K562 (cell line): ENCODE measurements around the gene BLVRA. TPM values are rescaled to one million over a fixed set of nuclear protein-coding genes. Genes with fewer than 3 reads are reported as not detected.

ENCODE experiments used
- ATAC-seq: fragments of 200-7000 bp; cut with Tn5 transposase; 3 replicates; pipeline ENCODE4 v1.9.1; 2020; ENCODE audit warnings: moderate library complexity
- BruUV-seq: library from RNA; stranded (reverse); fragments of 400-500 nt; replicated peaks from 2 replicates; lab custom pipeline; 2021; lab: Mats Ljungman, UMichigan
- CTCF ChIA-PET: fragments of 300-600 bp; formaldehyde crosslinking; extraction: SDS; loops from one replicate; lab custom pipeline; 2021; ENCODE audit warnings: low intra/inter-chr PET ratio; lab: Yijun Ruan, JAX
- POLR2A ChIA-PET: fragments of 300-600, 350-650 bp; sonication (Branson Sonifier 250); formaldehyde crosslinking; extraction: SDS; loops from one replicate; lab custom pipeline; 2021; ENCODE audit warnings: antibody characterized with exemption, inconsistent platforms; lab: Yijun Ruan, JAX
- DNase-seq, 4 experiments: peaks; one replicate each; pipeline versions ENCODE4 v3.0.0 to v3.0.0-alpha.2; 2011 to 2018; ENCODE audit warnings: low spot score in 3 of 4, mixed read lengths in 3 of 4; ENCODE audit errors: extremely low read depth in 1 of 4
- FAIRE-seq: peaks from 2 replicates; lab custom pipeline; 2011; peaks lifted over from hg19 to GRCh38; lab: Jason Lieb, UNC
- H2AFZ ChIP-seq: 2 replicates; pipeline ENCODE4 v1.6.0; 2011; ENCODE audit warnings: low read depth, low read length, control low read depth, inconsistent platforms
- H3K27ac ChIP-seq: fragments of 200-600 bp; 3 replicates; pipeline ENCODE4 v1.8.0; 2011; ENCODE audit warnings: low read depth, mild to moderate bottlenecking, control low read depth, inconsistent platforms, low read length, moderate library complexity, mixed read lengths; ENCODE audit errors: extremely low read depth
- H3K27me3 ChIP-seq, 2 experiments: fragments of 300-600 bp in 1 of 2; 2 replicates in 1 of 2; 3 replicates in 1 of 2; pipeline versions ENCODE4 v1.6.0 to v1.8.0; 2011; ENCODE audit warnings: inconsistent platforms in 2 of 2, low read length in 2 of 2, mild to moderate bottlenecking in 1 of 2, mixed read lengths in 1 of 2, moderate library complexity in 1 of 2; ENCODE audit not compliant: control insufficient read depth in 2 of 2, insufficient read depth in 2 of 2
- H3K36me3 ChIP-seq: fragments of 300-600 bp; 3 replicates; pipeline ENCODE4 v1.8.0; 2011; ENCODE audit warnings: mild to moderate bottlenecking, low read length, inconsistent platforms; ENCODE audit not compliant: control insufficient read depth, insufficient read depth
- H3K4me1 ChIP-seq, 2 experiments: fragments of 200-600 bp in 1 of 2; replicated peaks in 1 of 2; 2 replicates in 1 of 2; 3 replicates in 1 of 2; pipeline versions ENCODE4 v1.5.1 to v1.8.0; 2011; ENCODE audit warnings: inconsistent platforms in 2 of 2, low read length in 2 of 2, mild to moderate bottlenecking in 1 of 2, mixed read lengths in 1 of 2, moderate library complexity in 1 of 2; ENCODE audit not compliant: control insufficient read depth in 2 of 2, insufficient read depth in 2 of 2
- H3K4me2 ChIP-seq: 2 replicates; pipeline ENCODE4 v1.6.1; 2011; ENCODE audit warnings: low read length, control low read depth, inconsistent platforms, mixed read lengths; ENCODE audit not compliant: insufficient read depth
- H3K4me3 ChIP-seq: fragments of 200-600 bp; sonication (generic), shearing (Covaris generic); 2 replicates; pipeline ENCODE4 v1.5.1; 2016; ENCODE audit warnings: control low read depth, inconsistent platforms
- H3K79me2 ChIP-seq: fragments of 200-600 bp; 3 replicates; pipeline ENCODE4 v1.8.0; 2011; ENCODE audit warnings: low read length, inconsistent platforms; ENCODE audit not compliant: control insufficient read depth, insufficient read depth
- H3K9ac ChIP-seq, 2 experiments: 2 replicates each; pipeline versions ENCODE4 v1.6.0 to v1.6.1; 2011; ENCODE audit warnings: low read depth in 2 of 2, low read length in 2 of 2, control low read depth in 1 of 2, inconsistent platforms in 1 of 2, mild to moderate bottlenecking in 1 of 2, mixed read lengths in 1 of 2; ENCODE audit not compliant: insufficient read depth in 1 of 2
- H3K9me1 ChIP-seq: one replicate; pipeline ENCODE4 v1.6.0; 2011; ENCODE audit warnings: inconsistent platforms, mild to moderate bottlenecking, low read length, moderate library complexity; ENCODE audit not compliant: control insufficient read depth, insufficient read depth
- H3K9me3 ChIP-seq: replicated peaks from 2 replicates; pipeline ENCODE4 v1.5.1; 2011; ENCODE audit warnings: low read depth, low read length, inconsistent platforms; ENCODE audit not compliant: control insufficient read depth, insufficient read depth
- H4K20me1 ChIP-seq: replicated peaks from 2 replicates; pipeline ENCODE4 v1.6.1; 2011; ENCODE audit warnings: low read length, inconsistent platforms, mixed read lengths; ENCODE audit not compliant: control insufficient read depth, insufficient read depth
- CC2D1A ChIP-seq: fragments of 450-650 bp; IDR thresholded peaks from 2 replicates; pipeline ENCODE4 v1.6.1; 2017; ENCODE audit warnings: mild to moderate bottlenecking
- CREM ChIP-seq: IDR thresholded peaks from 2 replicates; pipeline ENCODE4 v1.6.1; 2014; ENCODE audit warnings: antibody characterized with exemption, low read depth
- CTCFL ChIP-seq: IDR thresholded peaks from 2 replicates; pipeline ENCODE4 v1.6.1; 2011; ENCODE audit warnings: borderline replicate concordance, low read depth, mild to moderate bottlenecking, moderate library complexity, low read length; ENCODE audit not compliant: insufficient read depth, poor library complexity, severe bottlenecking
- EGR1 ChIP-seq: fragments of 450-650 bp; conservative IDR thresholded peaks from 2 replicates; pipeline ENCODE4 v1.6.1; 2017; ENCODE audit warnings: mild to moderate bottlenecking
- FOXO4 ChIP-seq: fragments of 450-650 bp; formaldehyde crosslinking; IDR thresholded peaks from 2 replicates; pipeline ENCODE4 v1.4.0; 2020; ENCODE audit warnings: mild to moderate bottlenecking, moderate library complexity
- HMBOX1 ChIP-seq: sonication (generic); IDR thresholded peaks from 2 replicates; pipeline ENCODE4 v1.6.1; 2016
- KDM4B ChIP-seq, 2 experiments: fragments of 450-650 bp in 1 of 2; sonication (generic) in 1 of 2; IDR thresholded peaks; 2 replicates each; pipeline ENCODE4 v1.6.1; 2016 to 2017; ENCODE audit warnings: borderline replicate concordance in 2 of 2, antibody characterized with exemption in 1 of 2, low read depth in 1 of 2, mild to moderate bottlenecking in 1 of 2
- MAFG ChIP-seq: fragments of 450-650 bp; conservative IDR thresholded peaks from 2 replicates; pipeline ENCODE4 v1.6.1; 2016; ENCODE audit warnings: missing genetic modification characterization, missing compliant biosample characterization
- MAX ChIP-seq: sonication (generic); formaldehyde crosslinking; IDR thresholded peaks from 2 replicates; pipeline ENCODE4 v1.9.0; 2022; ENCODE audit warnings: mild to moderate bottlenecking, missing genetic modification reagents
- MCM7 ChIP-seq, 2 experiments: fragments of 450-650 bp; IDR thresholded peaks; 2 replicates each; pipeline ENCODE4 v1.6.1; 2016 to 2018
- NR2F6 ChIP-seq: fragments of 450-650 bp; formaldehyde crosslinking; IDR thresholded peaks from 2 replicates; pipeline ENCODE4 v1.4.0; 2020; ENCODE audit warnings: mild to moderate bottlenecking
- SFPQ ChIP-seq: fragments of 200-400 bp; formaldehyde crosslinking; IDR thresholded peaks from 2 replicates; pipeline ENCODE4 v1.6.1; 2017; ENCODE audit warnings: mild to moderate bottlenecking, low read depth, low read length, moderate library complexity
- SIN3B ChIP-seq: fragments of 450-650 bp; IDR thresholded peaks from 2 replicates; pipeline ENCODE4 v1.6.1; 2017; ENCODE audit warnings: low read depth, mild to moderate bottlenecking, moderate library complexity
- SMARCC2 ChIP-seq: fragments of 450-650 bp; IDR thresholded peaks from 2 replicates; pipeline ENCODE4 v1.6.1; 2017; ENCODE audit warnings: antibody characterized with exemption, moderate library complexity, mild to moderate bottlenecking, low read depth
- WHSC1 ChIP-seq: IDR thresholded peaks from one replicate; pipeline ENCODE4 v1.6.1; 2012; ENCODE audit warnings: low read length, control low read depth, inconsistent platforms
- ZNF121 ChIP-seq: sonication (generic); formaldehyde crosslinking; conservative IDR thresholded peaks from 2 replicates; pipeline ENCODE4 v1.8.0; 2022; ENCODE audit warnings: missing genetic modification reagents
- ZNF830 ChIP-seq: fragments of 250-450 bp; sonication (Bioruptor Pico); IDR thresholded peaks from 2 replicates; pipeline ENCODE4 v1.5.0; 2021; ENCODE audit warnings: mild to moderate bottlenecking
- WGBS: fragments of 100-300 bp; shearing (Covaris generic); methylation state at CpG from one replicate; pipeline ENCODE4 v1.1.6; 2016; ENCODE audit warnings: low coverage, mixed read lengths; ENCODE audit not compliant: insufficient coverage; ENCODE audit errors: missing lambda C conversion rate; 5-methylcytosine and 5-hydroxymethylcytosine counted together
- in situ Hi-C: fragments of 300-500 bp; cut with MboI; formaldehyde crosslinking; loops from 4 replicates; pipeline ENCODE4 v1.15.0; 2018; ENCODE audit warnings: inconsistent platforms, mixed read lengths
- intact Hi-C: fragments of 100-400 bp; cut with micrococcal nuclease; formaldehyde crosslinking; loops from 2 replicates; pipeline ENCODE4 v1.14.2; 2022
- polyA plus RNA-seq, 8 experiments: library from polyadenylated mRNA; depleted of rRNA in 4 of 8; stranded (reverse) in 5 of 8; unstranded in 3 of 8; fragments of >200 nt; fragmentation: Nextera tagmentation in 2 of 8; fragmentation: Illumina TruSeq in 1 of 8; extraction: Ambion mirVana in 2 of 8; extraction: Trizol in 1 of 8; gene quantifications; 2 replicates each; pipeline versions ENCODE4 v1.2.1 to v1.2.3, GENCODE V29; 2011 to 2014; ENCODE audit warnings: inconsistent platforms in 1 of 8, missing spikeins in 1 of 8
- total RNA-seq, 7 experiments: library from RNA; depleted of rRNA in 6 of 7; stranded (reverse); fragments of >200 nt in 6 of 7; fragmentation: Illumina TruSeq in 2 of 7; extraction: Trizol in 2 of 7; gene quantifications; 2 replicates each; pipeline versions ENCODE4 v1.2.1 to v1.2.3, GENCODE V29; 2011 to 2021; ENCODE audit warnings: low replicate concordance in 1 of 7

BLVRA gene
- total and polyA plus RNA-seq, 9 of the 15 experiments (the other 6 are each of a cell fraction or from before 2014, with no cell fraction given): 48.5 to 147 (median 61.5) TPM

- in situ Hi-C loops: no loop called here
- no peaks in the 10 kb centered on the region for H3K27me3 ChIP-seq
- WGBS: 62% methylated on average over 3 of the region's 3 CpGs
- H3K9me1 ChIP-seq: no peaks in the 10 kb centered on the region
- no peak overlapping the region for H3K4me3 ChIP-seq
- BruUV-seq: no TSS peak
- no peak for ATAC-seq
- no peak for DNase-seq
- peaks cover 15% of the 10 kb centered on the region for H3K36me3 ChIP-seq
- no peak overlapping the region for H3K4me2 ChIP-seq
- H2AFZ ChIP-seq: no peak overlapping the region
- H4K20me1 ChIP-seq: no peaks in the 10 kb centered on the region
- 0 out of 4 replicates have a peak overlapping the region, but pooled peaks of 1 of the 2 experiments have one; percentile 2 for H3K9ac ChIP-seq
- intact Hi-C loops: no loop called here
- ChIA-PET CTCF (no interaction called here), POLR2A (interaction anchor here (1.0 to 1.9 kb wide), 3 partner anchors 11 to 41 kb away, joined by 3 to 8 read pairs (median 3); partner anchors contain the start of gene COA1)
- no peak overlapping the region for H3K27ac ChIP-seq
- H3K79me2 ChIP-seq: peaks cover 35% of the 10 kb centered on the region
- peaks cover 33 to 39% of the 10 kb centered on the region in 2 experiments for H3K4me1 ChIP-seq
- H3K9me3 ChIP-seq: no peaks in the 10 kb centered on the region
- no peak for FAIRE-seq
- TF ChIP-seq KDM4B (IDR thresholded peaks at IDR 0.05; ENCODE audit: borderline replicate concordance in 2 of 2, low read depth in 1 of 2) (no peak), ZNF121 (no peak), WHSC1 (no peak), SMARCC2 (no peak), CC2D1A (no peak), HMBOX1 (no peak), MAFG (tag) (no peak), MAX (no peak), EGR1 (no peak), CTCFL (no peak), MCM7 (IDR thresholded peaks at IDR 0.05) (no peak), CREM (no peak), SFPQ (no peak), ZNF830 (no peak), NR2F6 (CRISPR knock-in tag) (no peak), SIN3B (no peak), FOXO4 (CRISPR knock-in tag) (no peak)
Measured at GRCh38 chr7:43771573-43771972, 13.1 kb downstream of the BLVRA start.
